Ascending aorta (tissue), 2 donors: ENCODE results near the gene TTC8. TPM values are rescaled to one million over a fixed set of nuclear protein-coding genes. Genes with fewer than 3 reads are reported as not detected.

Source experiments
- DNase-seq, 2 donors: peaks; one replicate each; pipeline ENCODE4 v3.0.0-alpha.2; 2019; ENCODE audit warnings: low spot score in 2 of 2
- H3K27ac ChIP-seq, 2 donors: fragments of 200-600 bp; sonication (generic); one replicate each; pipeline ENCODE4 v1.5.1; 2016 to 2017; ENCODE audit warnings: mild to moderate bottlenecking in 1 of 2
- H3K27me3 ChIP-seq: fragments of 200-600 bp; sonication (generic); one replicate; pipeline ENCODE4 v1.5.1; 2017
- H3K36me3 ChIP-seq, 2 donors: fragments of 200-600 bp; sonication (generic); one replicate each; pipeline ENCODE4 v1.5.1; 2016
- H3K4me1 ChIP-seq, 2 donors: fragments of 200-600 bp; sonication (generic); one replicate each; pipeline ENCODE4 v1.5.1; 2016 to 2017; ENCODE audit warnings: mild to moderate bottlenecking in 1 of 2
- H3K4me3 ChIP-seq, 2 donors: fragments of 200-600 bp; sonication (generic); one replicate each; pipeline ENCODE4 v1.5.1; 2016 to 2017; ENCODE audit warnings: mild to moderate bottlenecking in 1 of 2
- H3K9me3 ChIP-seq, 2 donors: fragments of 200-600 bp; sonication (generic); one replicate each; pipeline ENCODE4 v1.5.1; 2016
- CTCF ChIP-seq, 3 experiments: fragments of 200-600 bp in 2 of 3; fragments of 450-650 bp in 1 of 3; sonication (generic) in 2 of 3; IDR thresholded peaks; one replicate each; pipeline ENCODE4 v1.5.1; 2016 to 2019; ENCODE audit warnings: antibody characterized with exemption in 3 of 3, mild to moderate bottlenecking in 1 of 3, moderate library complexity in 1 of 3
- intact Hi-C: fragments of 100-400 bp; cut with DNase I; formaldehyde crosslinking; loops from one replicate; pipeline ENCODE4 v1.15.1; 2023
- total RNA-seq: library from RNA; depleted of rRNA; stranded (reverse); fragments of >200 nt; gene quantifications from one replicate; pipeline ENCODE4 v1.1.0, GENCODE V29; 2016

Gene TTC8
- total RNA-seq, 1 donor from 2014 or later, result 24.4 TPM

GRCh38 chr14:88791252-88791621 is 33.2 kb upstream of the TTC8 start:
- intact Hi-C loops, result loop anchor here (5.0 kb wide), 1 partner anchor 76 kb away; no protein-coding TSS in a partner anchor
- no peak for TF ChIP-seq CTCF (IDR thresholded peaks at IDR 0.05)

GRCh38 chr14:88791629-88792472 is 32.6 kb upstream of the TTC8 start:
- intact Hi-C loops, result loop anchor here (2.0 to 5.0 kb wide), 2 partner anchors 43 to 75 kb away; no protein-coding TSS in a partner anchor
- no peaks in the 10 kb centered on the region for H3K9me3 ChIP-seq
- no peaks in the 10 kb centered on the region for H3K27me3 ChIP-seq
- H3K36me3 ChIP-seq, result no peaks in the 10 kb centered on the region
- H3K4me1 ChIP-seq, result peaks cover 3 to 8% of the 10 kb centered on the region in 2 donors
- TF ChIP-seq CTCF (IDR thresholded peaks at IDR 0.05), result no peak
- peak overlapping the region; percentile 71 to 94 for H3K4me3 ChIP-seq
- DNase-seq, result no peak
- H3K27ac ChIP-seq, result peak overlapping the region in 1 of 2 donors; percentile 81

More at GRCh38 chr14:88791252-88791621, 33.2 kb upstream of the TTC8 start:
- Histone ChIP-seq H3K27ac (no peak overlapping the region), H3K36me3 (no peaks in the 10 kb centered on the region), H3K4me3 (peak overlapping the region; percentile 71 to 94), H3K9me3 (no peaks in the 10 kb centered on the region), H3K27me3 (no peaks in the 10 kb centered on the region), H3K4me1 (peaks cover 3 to 8% of the 10 kb centered on the region in 2 donors)
- DNase-seq, result no peak

GRCh38 chr14:88792473-88793258 is 31.8 kb upstream of the TTC8 start, which contains the start of gene EML5:
TSS of gene EML5 (minus strand) at chr14:88792953. CDS start at chr14:88792503, 450 bp downstream.
- Histone ChIP-seq H3K4me3 (peak within 1 kb of the TSS; percentile 71 to 94), H3K9me3 (no peaks in the 10 kb centered on the region), H3K27me3 (no peaks in the 10 kb centered on the region), H3K27ac (peak within 1 kb of the TSS in 1 of 2 donors; percentile 81), H3K4me1 (peaks cover 3 to 8% of the 10 kb centered on the region in 2 donors), H3K36me3 (no peaks in the 10 kb centered on the region)
- intact Hi-C loops, result loop anchor here (2.0 to 5.0 kb wide), 2 partner anchors 42 to 75 kb away; no protein-coding TSS in a partner anchor
- peak; percentile 15 to 24 (median 21) for TF ChIP-seq CTCF (IDR thresholded peaks at IDR 0.05)
- peak; percentile 23 to 90 for DNase-seq

- Histone ChIP-seq H3K9me3 (no peaks in the 10 kb centered on the region), H3K27ac (peak overlapping the region in 1 of 2 donors; percentile 81), H3K36me3 (no peaks in the 10 kb centered on the region), H3K27me3 (no peaks in the 10 kb centered on the region), H3K4me3 (peak overlapping the region; percentile 71 to 94), H3K4me1 (peaks cover 3 to 8% of the 10 kb centered on the region in 2 donors)
- no peak for TF ChIP-seq CTCF (IDR thresholded peaks at IDR 0.05)
- intact Hi-C loops, result loop anchor here (2.0 to 5.0 kb wide), 2 partner anchors 42 to 74 kb away; no protein-coding TSS in a partner anchor
- DNase-seq, result peak in 1 of 2 donors; percentile 62
Measured at GRCh38 chr14:88793259-88793625, 31.2 kb upstream of the TTC8 start.

GRCh38 chr14:88798156-88798555 is 26.3 kb upstream of the TTC8 start:
- H3K4me1 ChIP-seq, result peaks cover 0 to 2% of the 10 kb centered on the region in 2 donors
- no peak overlapping the region for H3K4me3 ChIP-seq
- intact Hi-C loops, result no loop called here
- no peak overlapping the region for H3K27ac ChIP-seq
- H3K9me3 ChIP-seq, result no peaks in the 10 kb centered on the region
- DNase-seq, result no peak
- TF ChIP-seq CTCF (IDR thresholded peaks at IDR 0.05), result no peak
- H3K36me3 ChIP-seq, result no peaks in the 10 kb centered on the region
- H3K27me3 ChIP-seq, result no peaks in the 10 kb centered on the region
